HG03066 (cell line): ENCODE results near the gene EYA2.
"Not testable (repeated sequence)": the region's sequence is repeated elsewhere in the genome, so short reads cannot be mapped to it uniquely, and the experiment has no call there.

Experiments
- ATAC-seq: cut with Tn5 transposase; IDR thresholded peaks from one replicate; pipeline ENCODE4 v1.9.1; 2021; ENCODE audit warnings: low read depth; ENCODE audit not compliant: unreplicated experiment

EYA2 gene

DNA sequence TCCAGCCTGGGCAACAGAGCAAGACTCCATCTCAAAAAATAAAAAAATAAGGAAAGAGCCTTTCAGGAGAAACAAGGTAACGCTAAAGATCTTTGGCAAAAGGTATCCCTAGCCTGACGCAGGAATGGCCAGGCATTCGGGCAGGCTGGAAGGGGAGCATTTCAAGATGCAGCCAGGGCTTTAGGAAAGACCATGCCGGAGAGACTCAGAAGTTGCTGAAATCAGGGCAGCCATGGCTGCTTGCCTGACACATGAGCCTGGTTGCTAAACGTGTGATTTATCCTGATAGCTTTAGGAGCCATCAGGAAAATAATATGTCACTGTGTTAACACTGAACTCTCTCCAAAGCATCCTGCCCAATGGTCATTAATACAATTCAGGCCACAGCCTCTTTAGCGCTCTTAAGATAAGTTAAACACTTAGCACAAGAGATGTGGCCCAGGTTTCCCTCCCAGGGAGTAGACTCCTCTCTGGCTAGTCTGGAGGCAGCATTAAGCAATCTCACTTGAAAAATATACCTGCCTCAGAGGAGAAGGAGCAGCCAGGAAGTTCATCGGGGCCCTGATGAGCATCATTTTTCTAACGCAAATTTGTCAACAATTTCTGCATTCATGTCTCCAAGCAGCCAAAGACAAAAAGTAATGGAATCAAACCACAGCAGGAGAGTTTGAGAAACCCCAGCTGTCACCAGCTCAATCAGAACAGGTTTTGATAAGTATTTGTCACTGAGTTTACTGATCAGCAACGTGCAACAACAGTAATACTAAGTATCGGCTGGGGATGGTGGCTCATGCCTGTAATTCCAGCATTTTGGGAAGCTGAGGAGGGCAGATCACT lies 261.9 kb downstream of the EYA2 start:
- ATAC-seq: no peak

DNA sequence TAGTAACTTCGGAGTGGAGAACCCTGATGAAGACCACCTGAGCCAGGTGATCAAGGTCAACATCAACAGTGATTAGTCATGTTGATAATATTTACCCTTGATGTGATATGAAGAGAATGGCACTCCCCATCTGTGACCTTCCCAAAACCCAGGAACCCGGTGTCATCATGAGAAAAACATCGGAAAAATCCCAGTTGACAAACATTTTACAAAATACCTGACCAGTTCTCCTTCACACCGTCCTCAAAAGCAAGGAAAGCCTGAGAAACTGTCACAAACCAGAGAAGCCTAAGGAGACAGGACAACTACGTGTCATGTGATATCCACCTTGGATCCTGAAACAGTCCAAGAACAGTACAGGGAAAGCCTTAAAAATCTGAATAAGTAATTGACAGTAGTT lies 264.5 kb downstream of the EYA2 start:
- ATAC-seq: no peak

DNA sequence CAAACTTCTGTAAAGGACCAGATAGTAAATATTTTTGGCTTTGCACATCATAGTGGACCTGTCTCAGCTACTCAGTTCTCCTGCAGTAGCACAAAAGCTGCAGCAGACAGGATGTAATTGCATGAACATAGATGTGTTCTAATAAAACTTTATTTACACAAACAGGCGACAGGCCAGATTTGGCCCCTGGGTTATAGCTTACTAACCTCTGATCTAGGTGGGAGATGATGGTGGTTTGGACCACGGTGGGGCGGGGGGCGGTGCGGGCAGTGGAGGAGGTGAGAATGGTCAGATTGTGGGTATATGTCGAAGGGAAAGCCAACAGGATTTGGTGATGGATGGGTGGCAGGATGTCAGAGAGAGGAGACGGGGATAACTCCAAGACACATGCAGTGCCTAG lies 265.6 kb downstream of the EYA2 start:
- no peak for ATAC-seq

DNA sequence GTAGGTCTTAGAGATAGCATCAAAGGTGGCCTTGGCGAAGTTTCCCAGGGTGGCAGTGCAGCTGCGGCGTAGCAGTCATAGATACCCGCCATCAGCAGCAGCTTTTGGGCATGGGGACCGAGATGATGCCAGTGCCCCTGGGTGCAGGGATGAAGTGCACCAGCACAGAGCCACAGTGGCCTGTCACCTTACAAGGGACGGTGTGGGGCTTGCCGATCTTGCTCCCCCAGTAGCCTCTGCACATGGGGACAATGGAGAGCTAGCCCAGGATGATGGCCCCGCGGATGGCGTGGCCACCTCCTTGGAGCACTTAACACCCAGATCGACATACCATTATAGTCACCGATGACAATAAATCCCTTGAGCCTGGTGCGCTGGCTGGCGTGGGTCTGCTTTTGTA lies 266.3 kb downstream of the EYA2 start:
- no peak for ATAC-seq

DNA sequence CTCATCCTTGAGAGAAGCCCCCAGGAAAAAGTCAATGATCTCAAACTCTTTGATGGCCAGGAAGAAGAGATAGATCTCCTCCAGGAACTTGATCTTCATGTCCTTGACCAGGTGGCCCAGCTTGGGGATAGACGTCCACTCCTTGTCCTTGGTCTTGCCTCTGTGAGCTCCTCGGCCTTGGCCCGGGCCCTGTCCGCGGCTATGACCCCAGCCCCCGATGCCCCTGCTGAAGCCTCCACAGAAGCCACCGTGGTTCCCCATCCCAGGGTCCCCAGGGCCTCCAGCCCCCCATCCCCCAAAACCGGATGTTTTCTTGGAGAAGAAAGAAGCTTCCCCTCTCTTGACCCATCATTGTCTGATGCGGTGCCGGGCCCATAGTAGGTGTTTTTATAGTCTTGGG lies 266.8 kb downstream of the EYA2 start:
- ATAC-seq: no peak

DNA sequence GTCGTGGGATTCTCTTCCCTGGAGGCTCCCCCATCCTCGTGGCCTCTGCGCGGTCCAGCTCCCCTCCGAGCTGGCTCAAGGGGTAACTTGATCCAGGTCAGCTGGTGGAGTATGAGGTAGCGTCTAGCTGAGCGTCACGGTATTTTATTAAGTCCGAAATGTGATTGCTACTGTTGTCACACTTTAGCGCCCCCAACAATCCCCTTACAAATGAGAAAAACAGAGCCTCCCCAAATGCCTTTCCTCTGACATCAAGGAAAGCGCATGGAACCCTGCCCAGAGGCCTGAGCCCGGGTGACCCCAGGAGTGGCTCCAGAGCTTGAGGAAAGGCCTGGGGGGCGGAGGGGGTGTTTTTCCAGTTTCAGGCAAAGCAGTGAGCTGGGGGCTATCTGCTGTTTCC lies 269.5 kb downstream of the EYA2 start:
- no peak for ATAC-seq

DNA sequence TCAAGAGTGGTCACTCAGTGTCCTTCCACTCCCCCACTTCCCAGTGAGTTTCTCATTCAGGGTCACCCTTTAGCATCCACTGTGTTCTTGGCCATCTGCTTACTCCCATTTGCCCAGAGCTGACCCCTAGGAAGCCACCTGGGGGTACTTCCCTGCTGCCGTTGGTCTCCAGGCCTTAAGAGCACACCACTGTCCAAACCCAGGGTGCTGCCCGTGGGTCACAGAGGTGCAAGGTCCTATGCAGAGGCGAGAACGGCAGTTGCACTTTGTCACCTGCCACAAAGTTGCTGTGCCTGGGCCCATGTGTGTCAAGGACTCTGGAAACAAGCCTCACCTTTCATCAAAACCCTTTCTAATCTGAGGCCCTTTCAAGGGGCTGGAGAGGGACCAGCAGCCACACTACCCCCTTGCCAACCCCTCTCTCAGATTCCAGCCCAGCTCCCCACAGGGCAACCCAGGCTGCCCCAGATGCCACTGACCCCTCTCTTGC lies 270.8 kb downstream of the EYA2 start:
- ATAC-seq: no peak

DNA sequence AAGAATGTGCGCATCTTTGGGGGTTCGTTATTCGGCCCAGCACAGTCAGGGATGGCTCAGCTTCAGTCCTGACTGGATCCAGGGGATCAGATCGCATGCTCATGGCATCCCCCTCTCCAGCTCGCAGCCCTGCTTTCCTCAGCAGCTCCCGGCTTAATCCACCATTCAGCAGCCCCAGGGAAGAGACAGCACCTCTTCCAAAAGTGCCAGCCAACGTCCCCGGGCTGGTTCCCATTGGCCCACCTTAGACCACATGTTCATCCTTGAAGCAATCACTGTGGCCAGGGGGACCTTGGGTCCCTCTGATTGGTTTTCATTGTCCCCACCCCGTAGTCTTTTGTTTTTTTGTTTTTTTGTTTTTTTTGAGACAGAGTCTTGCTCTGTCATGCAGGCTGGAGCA lies 273.2 kb downstream of the EYA2 start:
- no peak for ATAC-seq

DNA sequence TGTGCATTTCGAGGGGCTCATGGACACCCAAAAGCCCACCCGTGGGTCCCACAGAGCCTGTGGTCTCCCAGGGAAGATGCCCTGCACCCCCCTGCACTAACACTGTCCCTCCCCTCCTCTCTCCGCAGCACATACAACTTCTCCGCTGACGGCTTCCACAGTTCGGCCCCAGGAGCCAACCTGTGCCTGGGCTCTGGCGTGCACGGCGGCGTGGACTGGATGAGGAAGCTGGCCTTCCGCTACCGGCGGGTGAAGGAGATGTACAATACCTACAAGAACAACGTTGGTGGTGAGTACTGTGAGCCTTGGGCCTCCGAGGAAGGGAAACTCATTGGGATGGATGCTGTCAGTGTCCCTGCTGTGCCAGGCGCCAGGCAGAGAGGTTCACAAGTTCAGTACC lies 277.9 kb downstream of the EYA2 start:
- no peak for ATAC-seq

DNA sequence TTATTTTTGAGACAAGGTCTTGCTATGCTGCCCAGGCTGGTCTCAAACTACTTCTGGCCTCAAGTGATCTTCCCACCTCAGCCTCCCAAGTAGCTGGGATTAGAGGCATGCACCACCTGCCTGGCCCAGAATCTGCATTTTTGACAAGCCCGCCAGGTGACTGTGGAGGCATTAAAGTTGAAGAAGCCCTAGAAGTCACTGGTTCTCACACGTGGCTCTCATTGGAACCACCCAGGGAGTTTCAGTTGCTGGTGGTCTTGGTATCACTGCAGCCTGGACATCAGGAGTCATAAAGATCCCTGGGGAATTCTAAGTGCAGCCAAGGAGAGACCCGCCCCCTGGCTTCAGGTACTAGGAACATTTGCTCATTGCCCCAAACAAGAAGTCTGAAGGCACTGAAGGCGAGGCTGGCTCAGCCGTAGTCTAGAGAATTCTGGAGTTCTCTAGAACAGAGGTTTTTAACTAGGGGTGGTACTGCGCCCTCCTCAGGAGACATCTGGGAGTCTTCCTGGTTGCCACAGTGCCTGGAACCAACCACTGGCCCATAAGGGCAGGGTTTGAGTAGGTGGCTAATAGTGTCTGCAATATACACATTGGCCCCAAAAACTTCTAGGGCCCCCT lies 279.1 kb downstream of the EYA2 start:
- ATAC-seq: no peak

DNA sequence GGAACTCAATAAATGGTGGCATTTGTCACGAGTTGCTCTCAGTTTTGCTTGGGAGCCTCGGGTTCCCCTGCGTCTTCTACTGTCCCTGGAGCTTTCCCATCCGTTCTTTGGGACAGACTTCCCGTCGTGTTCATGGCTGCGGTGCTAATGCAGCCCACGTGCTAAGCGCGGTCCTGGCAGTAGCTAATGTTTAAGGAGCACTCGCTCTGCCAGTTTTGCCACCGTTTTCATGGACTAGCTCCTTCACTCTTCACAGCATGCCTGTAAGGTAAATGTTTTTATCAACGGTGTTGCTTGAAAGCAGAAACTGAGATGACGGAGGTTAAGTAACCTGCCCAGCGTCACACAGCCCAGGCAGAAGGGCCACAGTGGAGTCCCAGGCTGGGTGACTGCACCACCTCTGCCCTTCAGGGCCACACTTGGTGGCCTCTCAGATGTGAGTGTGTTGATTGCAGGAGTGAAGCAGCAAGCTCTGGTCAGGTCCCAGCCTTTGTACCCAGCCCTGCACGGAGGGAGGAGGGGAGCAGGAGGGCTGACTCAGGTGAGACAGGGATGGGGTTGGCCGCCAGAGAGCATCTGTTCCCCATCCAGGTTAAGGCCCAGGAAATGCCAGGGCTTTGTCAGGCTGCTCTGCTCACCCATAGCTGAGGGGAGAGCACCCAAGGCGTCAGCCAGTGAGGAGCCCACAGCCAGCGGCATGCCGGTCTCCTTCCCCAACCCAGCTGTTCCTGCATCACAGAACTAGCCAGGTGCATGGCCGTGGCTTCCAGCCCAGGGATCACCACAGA lies 280.0 kb downstream of the EYA2 start:
- ATAC-seq: no peak

DNA sequence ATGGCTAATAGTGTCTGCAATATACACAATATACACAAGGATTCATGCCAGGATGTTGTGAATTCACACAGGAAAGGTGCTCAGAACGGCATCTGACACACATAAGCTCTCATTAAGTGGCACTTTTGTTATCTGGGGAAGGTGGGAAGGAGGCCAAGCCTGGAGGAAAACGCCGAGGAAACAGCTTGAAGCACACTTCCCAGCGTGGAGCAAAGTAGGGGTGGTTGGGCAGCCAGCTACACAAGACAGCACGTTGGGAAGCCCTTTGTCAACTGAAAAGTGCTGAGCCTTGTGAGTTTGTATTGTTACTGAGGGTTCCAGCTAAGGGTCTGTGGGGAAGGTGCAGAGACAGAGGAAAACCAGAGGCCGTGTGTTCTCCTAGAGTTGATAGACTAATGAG lies 280.9 kb downstream of the EYA2 start:
- ATAC-seq: no peak

DNA sequence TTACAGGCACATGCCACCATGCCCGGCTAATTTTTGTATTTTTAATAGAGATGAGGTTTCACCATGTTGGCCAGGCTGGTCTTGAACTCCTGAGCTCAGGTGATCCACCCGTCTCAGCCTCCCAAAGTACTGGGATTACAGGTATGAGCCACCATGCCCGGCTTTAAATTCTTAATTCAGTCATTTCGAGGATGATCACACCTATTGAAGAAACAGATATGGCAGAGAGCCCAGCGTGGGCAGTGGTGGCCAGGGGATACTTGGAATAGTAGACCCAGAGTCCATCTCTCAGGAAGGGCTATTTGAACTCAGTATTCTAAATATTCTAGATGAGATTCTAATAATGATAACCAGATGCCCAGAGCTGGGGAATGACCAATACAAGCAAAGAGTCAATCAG lies 281.6 kb downstream of the EYA2 start:
- ATAC-seq: not testable (repeated sequence)

DNA sequence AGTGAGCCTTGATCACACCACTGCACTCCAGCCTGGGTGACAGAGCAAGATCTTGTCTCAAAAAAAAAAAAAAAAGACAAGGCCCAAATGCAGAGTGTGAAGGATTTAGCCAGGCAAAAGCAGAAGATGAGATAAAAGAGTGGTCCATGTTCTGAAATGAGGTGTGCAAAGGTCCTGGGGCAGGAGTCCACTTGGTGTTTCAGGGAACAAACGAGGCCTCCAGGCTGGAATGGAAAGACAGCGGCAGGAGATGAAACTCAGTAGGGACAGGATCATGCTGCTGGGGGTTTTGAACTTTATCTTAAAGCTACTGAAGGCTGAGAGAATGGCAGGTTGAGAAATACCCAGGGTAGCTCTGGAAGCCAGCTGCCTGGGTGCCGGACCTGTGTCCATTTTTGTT lies 283.6 kb downstream of the EYA2 start:
- no peak for ATAC-seq

DNA sequence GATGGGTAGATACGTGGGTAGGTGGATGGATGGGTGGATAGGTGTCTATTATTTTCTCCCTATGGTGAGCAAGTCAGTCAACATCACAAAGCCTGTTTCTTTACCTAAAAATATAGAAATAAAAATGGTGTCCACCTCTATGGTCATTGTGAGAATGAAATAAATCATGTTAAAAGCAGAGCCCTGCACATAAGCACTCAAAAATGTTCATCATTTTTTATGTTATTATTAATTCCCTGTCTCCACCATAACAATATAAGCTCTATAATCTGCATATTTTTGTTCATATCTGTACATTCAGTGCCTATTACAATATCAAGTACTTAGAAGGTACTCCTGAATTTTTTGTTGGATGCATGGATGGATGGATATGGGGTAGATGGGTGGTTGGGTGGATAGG lies 284.2 kb downstream of the EYA2 start:
- no peak for ATAC-seq

DNA sequence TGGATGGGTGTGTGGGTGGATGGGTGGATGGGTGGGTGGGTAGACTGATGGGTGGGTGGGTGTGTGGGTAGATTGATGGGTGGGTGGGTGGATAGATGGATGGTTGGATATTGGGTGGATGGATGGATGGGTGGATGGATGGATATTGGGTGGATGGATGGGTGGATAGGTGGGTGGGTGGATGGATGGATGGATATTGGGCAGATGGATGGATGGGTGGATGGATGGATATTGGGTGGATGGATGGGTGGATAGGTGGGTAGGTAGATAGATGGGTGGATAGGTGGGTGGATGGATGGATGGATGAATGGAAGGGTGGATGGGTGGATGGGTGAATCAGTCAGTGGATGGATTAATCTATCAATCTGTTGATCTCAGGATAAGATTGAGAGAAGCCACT lies 284.6 kb downstream of the EYA2 start:
- ATAC-seq: no peak

DNA sequence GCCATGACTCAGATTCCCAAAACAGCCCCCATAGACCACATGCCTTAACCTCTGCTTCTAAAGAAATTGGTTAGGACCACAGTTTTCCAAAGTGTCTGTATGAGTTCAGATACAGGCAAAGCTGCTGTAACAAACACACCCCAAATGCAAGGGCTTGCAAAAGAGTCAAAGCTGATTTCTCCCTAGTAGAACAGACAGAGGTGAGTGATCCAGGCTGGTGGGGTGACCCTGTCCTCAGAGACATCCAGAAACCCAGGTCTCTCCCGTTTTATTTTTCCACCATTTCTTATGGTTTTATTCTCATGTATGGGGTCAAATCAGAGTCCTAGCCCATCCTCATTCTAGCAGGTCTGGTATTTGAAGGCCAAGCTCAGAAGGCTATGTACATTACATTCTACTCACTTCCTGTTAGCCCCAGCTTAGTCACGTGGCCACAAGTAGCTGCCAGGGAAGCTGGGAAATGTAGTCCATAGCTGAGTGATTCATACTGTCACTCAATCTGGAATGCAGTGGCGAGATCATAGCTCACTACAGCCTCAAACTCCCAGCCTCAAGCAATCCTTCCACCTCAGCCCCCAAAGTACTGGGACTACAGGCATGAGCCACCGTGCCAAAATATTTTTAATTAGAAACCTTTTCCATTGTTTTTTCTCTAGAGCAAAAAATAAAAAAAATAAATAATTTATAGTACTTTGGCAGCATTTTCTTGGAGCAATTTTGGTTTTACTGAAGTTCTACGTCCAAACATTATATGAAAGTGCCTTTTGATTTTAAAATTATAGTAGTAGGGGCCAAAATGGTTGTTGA lies 286.6 kb downstream of the EYA2 start:
- ATAC-seq: no peak

DNA sequence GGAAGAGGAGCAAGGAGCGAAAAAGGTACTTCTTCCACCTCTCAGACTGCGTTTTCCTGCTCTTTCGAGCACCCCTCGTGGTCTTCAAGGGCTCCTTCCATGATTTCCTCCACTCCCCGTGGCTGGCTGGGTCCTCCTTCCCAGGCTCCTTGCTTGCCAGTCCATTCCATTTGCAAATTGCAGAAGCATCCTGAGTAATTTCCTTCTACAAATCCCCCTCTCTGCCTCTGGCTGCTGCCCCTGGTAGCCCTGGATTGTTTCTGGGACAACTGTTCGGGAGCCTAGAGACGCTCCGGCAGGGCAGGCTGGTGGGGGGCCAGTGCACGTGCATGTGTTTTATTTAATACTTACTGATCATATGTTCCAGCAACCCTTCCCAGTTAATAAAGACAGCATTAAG lies 288.7 kb downstream of the EYA2 start:
- no peak for ATAC-seq

DNA sequence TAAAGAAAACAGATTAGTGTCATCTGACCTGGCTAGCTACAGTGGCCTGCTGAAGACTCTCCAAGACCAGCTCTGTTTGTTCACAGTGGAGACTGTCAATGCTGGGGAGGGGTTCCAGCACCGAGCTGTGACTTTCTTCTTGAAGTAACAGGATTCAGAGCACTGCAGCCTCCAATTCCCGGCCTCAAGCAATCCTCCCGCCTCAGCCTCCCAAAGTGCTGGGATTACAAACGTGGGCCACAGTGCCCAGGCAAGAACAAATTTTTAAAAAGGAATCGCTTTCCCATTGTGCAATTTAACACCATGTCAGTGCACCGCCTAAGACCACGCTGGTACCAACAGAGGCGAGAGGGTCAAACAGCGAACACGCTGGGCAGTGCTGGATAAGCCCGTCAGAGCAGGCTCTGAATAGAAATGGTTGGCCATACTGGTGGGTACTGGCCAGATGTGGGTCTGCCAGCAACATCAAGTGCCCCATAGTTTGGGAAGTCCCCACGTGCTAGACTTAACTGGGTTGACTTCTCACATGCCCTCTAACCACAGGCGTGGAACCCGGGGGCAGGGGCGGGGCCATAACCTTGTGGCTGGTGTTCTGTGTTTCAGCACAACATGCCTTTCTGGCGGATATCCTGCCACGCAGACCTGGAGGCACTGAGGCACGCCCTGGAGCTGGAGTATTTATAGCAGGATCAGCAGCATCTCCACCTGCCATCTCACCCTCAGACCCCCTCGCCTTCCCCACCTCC lies 293.0 kb downstream of the EYA2 start:
- no peak for ATAC-seq

DNA sequence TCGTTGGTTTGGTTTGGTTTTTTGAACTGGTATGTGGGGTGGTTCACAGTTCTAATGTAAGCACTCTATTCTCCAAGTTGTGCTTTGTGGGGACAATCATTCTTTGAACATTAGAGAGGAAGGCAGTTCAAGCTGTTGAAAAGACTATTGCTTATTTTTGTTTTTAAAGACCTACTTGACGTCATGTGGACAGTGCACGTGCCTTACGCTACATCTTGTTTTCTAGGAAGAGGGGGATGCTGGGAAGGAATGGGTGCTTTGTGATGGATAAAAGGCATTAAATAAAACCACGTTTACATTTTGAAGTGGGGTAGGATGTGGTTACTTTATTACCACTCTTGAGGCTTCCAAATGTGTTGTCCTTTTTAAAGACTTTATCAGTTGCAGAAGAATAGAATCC lies 293.9 kb downstream of the EYA2 start:
- no peak for ATAC-seq
